ENCODE measurements around the gene DST.

DNA sequence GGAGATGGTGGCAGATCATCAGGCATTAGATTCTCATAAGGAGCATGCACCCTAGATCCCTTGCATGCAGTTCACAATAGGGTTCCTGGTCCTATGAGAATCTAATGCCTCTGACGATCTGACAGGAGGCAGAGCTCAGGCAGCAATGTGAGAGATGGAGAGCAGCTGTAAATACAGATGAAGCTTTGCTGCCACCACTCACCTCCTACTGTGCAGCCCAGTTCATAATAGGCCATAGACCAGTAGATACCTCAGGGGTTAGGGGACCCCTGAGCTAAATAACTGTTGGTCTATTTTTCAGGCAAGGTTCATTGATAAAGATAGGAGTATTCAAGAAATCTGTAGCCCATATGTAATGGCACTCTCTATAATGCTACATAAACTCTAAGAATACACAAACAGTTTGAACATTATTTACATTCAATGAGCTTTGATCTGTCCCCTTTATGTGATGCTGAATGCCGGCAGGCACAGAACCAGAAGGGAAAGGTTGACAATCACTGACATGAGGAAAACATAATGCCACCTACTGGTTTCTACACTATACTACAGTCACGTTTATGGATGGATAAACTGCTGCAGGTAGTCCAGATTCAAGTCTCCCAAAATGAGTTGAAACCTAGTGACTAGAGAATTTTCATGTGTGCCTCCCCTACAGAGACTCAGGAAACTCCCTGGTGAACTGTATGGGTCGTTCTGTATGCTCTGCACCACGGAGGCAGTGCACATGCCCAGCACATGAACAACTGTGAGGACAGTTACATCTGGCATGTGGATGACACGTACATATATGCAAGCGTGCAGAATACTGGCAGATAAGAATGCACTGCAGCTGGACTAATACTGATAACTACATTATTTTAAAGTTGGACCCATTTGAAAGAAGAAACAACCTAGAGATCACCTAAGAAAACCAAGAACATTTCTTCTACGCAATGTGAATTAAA, 72.0 kb downstream of the DST start:
- TF ChIP-seq, protein P1, sequence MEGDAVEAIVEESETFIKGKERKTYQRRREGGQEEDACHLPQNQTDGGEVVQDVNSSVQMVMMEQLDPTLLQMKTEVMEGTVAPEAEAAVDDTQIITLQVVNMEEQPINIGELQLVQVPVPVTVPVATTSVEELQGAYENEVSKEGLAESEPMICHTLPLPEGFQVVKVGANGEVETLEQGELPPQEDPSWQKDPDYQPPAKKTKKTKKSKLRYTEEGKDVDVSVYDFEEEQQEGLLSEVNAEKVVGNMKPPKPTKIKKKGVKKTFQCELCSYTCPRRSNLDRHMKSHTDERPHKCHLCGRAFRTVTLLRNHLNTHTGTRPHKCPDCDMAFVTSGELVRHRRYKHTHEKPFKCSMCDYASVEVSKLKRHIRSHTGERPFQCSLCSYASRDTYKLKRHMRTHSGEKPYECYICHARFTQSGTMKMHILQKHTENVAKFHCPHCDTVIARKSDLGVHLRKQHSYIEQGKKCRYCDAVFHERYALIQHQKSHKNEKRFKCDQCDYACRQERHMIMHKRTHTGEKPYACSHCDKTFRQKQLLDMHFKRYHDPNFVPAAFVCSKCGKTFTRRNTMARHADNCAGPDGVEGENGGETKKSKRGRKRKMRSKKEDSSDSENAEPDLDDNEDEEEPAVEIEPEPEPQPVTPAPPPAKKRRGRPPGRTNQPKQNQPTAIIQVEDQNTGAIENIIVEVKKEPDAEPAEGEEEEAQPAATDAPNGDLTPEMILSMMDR (IDR thresholded peaks at IDR 0.05): peak; percentile 79
- TF ChIP-seq ZFX (IDR thresholded peaks at IDR 0.05; ENCODE audit: borderline replicate concordance): no peak
